ENCODE results near the gene TGIF1. TPM values are rescaled to one million over a fixed set of nuclear protein-coding genes. Genes with fewer than 3 reads are reported as not detected.
A peak's percentile ranks its signal among the peaks of the same experiment; 100 is the strongest.

The TGIF1 gene
- total RNA-seq, 2 donors from 2014 or later, result 42.8 to 91.6 TPM

DNA sequence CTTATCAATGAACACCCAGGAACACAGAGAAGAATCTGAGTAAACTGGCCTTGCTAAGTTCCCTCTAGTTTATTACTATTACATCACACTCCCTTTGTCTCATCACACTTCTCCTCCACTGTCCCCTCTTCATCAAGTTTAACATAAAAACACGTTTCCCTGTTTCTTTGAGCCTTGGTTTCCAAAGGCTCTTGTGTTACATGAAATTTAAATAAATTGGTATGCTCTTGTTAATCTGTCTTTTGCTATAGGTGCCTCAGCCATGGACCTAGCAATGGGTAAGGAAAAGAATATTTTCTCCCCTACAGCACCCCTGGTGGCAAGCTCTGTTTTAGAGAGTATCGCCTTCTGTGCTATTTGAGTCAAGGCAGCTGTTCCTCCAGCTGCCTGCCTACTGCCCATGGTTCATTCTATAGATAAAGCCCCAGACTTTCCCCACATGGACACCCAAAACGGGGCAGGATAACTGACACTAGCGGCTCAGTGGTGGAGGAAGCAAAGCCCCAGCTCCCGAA is 31.8 kb downstream of the TGIF1 start:
- H3K4me1 ChIP-seq (ENCODE audit: control insufficient read depth in 1 of 2, low read depth in 2 of 2), result no peaks in the 10 kb centered on the region
- DNase-seq (ENCODE audit: low spot score), result no peak
- H3K27me3 ChIP-seq (replicated peaks; ENCODE audit: insufficient read depth), result no peaks in the 10 kb centered on the region
- no peak overlapping the region for H3K4me3 ChIP-seq
- no peaks in the 10 kb centered on the region for H3K36me3 ChIP-seq
- TF ChIP-seq, protein P1, sequence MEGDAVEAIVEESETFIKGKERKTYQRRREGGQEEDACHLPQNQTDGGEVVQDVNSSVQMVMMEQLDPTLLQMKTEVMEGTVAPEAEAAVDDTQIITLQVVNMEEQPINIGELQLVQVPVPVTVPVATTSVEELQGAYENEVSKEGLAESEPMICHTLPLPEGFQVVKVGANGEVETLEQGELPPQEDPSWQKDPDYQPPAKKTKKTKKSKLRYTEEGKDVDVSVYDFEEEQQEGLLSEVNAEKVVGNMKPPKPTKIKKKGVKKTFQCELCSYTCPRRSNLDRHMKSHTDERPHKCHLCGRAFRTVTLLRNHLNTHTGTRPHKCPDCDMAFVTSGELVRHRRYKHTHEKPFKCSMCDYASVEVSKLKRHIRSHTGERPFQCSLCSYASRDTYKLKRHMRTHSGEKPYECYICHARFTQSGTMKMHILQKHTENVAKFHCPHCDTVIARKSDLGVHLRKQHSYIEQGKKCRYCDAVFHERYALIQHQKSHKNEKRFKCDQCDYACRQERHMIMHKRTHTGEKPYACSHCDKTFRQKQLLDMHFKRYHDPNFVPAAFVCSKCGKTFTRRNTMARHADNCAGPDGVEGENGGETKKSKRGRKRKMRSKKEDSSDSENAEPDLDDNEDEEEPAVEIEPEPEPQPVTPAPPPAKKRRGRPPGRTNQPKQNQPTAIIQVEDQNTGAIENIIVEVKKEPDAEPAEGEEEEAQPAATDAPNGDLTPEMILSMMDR (IDR thresholded peaks at IDR 0.05), result peak; percentile 31
- no peak for ATAC-seq (ENCODE audit: insufficient number of reproducible peaks, low FRiP score, low read depth)
- no peaks in the 10 kb centered on the region for H3K9me3 ChIP-seq
- H3K27ac ChIP-seq, result no peak overlapping the region

DNA sequence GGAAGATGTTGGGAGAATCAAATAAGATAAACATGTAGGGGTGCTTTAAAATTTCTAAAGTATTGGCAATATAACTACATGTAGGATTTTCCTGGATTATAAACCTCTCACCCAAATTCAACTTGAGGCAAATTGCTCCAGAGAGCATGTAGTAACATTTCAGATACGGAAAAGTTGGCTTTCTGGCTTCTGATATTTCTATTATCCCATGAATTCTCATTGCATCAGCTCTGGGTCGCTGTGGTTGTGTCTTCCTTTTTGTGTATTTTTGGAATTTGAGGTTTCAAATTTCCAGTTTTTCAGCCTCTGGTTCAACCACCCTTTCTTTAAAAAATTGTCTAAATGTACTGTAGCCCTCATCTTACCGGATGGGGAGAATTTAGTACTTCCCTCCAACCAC is 32.3 kb downstream of the TGIF1 start:
- H3K4me3 ChIP-seq, result no peak overlapping the region
- no peaks in the 10 kb centered on the region for H3K27me3 ChIP-seq (replicated peaks; ENCODE audit: insufficient read depth)
- no peaks in the 10 kb centered on the region for H3K36me3 ChIP-seq
- DNase-seq (ENCODE audit: low spot score) (no peak), ATAC-seq (ENCODE audit: insufficient number of reproducible peaks, low FRiP score, low read depth) (no peak)
- no peaks in the 10 kb centered on the region for H3K4me1 ChIP-seq (ENCODE audit: control insufficient read depth in 1 of 2, low read depth in 2 of 2)
- H3K9me3 ChIP-seq, result no peaks in the 10 kb centered on the region
- H3K27ac ChIP-seq, result no peak overlapping the region
- TF ChIP-seq, protein P1 (IDR thresholded peaks at IDR 0.05), result no peak

DNA sequence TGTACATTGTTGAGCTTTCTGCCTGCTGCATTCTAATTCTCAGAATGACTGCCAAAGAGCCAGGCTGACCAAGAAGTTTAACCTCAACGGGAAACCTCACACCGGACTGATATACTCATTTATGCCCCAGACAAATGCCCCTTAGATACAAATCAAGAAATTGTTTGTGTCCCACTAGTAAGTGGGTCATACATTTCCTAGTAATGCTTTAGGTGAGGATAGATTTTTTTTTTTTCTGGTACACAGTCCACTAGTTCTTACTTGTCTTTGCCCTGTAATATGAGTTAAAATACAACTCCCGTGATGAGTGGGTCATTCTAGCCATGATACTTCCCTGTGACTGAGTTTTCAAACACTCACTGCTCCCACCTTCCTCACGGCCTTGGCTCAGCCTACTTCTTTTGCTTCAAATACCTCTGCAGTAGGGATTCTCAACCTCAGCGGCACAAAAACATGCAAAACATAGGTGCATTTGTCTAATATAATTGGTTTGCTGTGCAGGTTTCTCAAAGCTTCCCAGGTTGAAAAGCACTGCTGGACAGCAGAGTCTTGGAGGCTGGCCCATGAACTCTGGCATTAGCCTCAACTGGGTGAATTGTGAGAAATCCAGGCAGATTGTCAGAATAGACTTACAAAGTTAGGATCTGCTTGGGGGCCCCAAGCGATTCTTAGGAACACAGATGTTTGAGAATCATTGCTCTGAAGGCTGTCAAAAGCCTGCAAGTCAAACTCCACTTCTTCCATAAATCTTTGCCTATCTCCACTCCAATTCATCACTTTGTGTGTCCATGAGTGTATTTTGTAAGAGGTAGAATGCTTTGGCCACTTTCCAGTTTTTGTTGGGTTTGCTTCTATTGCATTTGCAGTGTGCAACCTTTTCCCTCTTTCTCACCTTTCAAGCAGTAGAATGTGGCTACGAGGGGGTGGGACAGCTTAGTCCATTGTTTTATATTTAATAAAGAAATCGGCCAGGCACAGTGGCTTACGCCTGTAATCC is 35.5 kb downstream of the TGIF1 start:
- H3K27me3 ChIP-seq (replicated peaks; ENCODE audit: insufficient read depth), result no peaks in the 10 kb centered on the region
- TF ChIP-seq, protein P1 (IDR thresholded peaks at IDR 0.05), result no peak
- H3K27ac ChIP-seq, result no peak overlapping the region
- no peak for DNase-seq (ENCODE audit: low spot score)
- no peak overlapping the region for H3K4me3 ChIP-seq
- ATAC-seq (ENCODE audit: insufficient number of reproducible peaks, low FRiP score, low read depth), result no peak
- H3K9me3 ChIP-seq, result no peaks in the 10 kb centered on the region
- no peaks in the 10 kb centered on the region for H3K4me1 ChIP-seq (ENCODE audit: control insufficient read depth in 1 of 2, low read depth in 2 of 2)
- H3K36me3 ChIP-seq, result no peaks in the 10 kb centered on the region

DNA sequence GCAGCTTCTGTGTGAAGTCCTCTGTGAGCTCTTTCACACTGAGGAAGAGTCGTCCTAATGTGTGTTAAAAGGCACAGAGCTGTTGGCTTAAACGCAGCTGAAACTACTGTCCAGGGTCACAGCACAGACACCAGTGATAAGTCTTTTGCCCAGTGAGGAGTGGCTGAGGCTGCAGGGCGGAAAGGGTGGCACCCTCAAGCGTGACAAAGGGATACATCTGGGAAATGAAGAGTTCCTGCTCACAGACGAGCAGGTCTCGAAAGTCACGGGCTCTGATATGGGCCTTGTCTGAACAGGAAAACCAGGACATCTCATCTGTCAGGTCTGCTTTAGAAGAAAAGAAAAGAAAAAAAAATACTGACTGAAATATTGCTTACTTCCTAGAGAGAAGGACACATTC is 36.5 kb downstream of the TGIF1 start:
- Histone ChIP-seq H3K36me3 (no peaks in the 10 kb centered on the region), H3K4me1 (ENCODE audit: control insufficient read depth in 1 of 2, low read depth in 2 of 2) (no peaks in the 10 kb centered on the region), H3K4me3 (no peak overlapping the region), H3K27me3 (replicated peaks; ENCODE audit: insufficient read depth) (no peaks in the 10 kb centered on the region), H3K27ac (no peak overlapping the region), H3K9me3 (no peaks in the 10 kb centered on the region)
- DNase-seq (ENCODE audit: low spot score), result no peak
- no peak for ATAC-seq (ENCODE audit: insufficient number of reproducible peaks, low FRiP score, low read depth)
- TF ChIP-seq, protein P1 (IDR thresholded peaks at IDR 0.05), result no peak

DNA sequence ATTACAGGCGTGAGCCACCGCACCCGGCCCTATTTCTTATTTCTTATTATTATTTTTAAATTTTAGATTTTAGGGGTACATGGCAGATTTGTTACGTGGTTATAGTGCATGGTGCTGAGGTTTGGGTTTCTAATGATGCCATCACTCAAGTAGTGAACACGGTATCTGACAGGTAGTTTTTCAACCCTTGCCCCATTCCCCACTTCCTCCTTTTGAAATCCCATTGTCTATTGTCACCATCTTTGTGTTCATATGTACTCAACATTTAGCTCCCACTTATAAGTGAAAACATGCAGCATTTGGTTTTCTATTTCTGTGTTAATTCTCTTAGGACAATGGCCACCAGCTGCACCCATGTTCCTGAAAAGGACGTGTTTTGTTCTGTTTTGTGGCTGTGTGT is 39.5 kb downstream of the TGIF1 start:
- no peak overlapping the region for H3K27ac ChIP-seq
- no peaks in the 10 kb centered on the region for H3K9me3 ChIP-seq
- no peaks in the 10 kb centered on the region for H3K27me3 ChIP-seq (replicated peaks; ENCODE audit: insufficient read depth)
- H3K4me1 ChIP-seq (ENCODE audit: control insufficient read depth in 1 of 2, low read depth in 2 of 2), result no peaks in the 10 kb centered on the region
- TF ChIP-seq, protein P1 (IDR thresholded peaks at IDR 0.05), result no peak
- no peaks in the 10 kb centered on the region for H3K36me3 ChIP-seq
- no peak overlapping the region for H3K4me3 ChIP-seq
- ATAC-seq (ENCODE audit: insufficient number of reproducible peaks, low FRiP score, low read depth), result no peak
- DNase-seq (ENCODE audit: low spot score), result no peak

Measured in thoracic aorta (tissue), 2 donors.